OCI-LY7 (cell line): ENCODE measurements around the gene FBXL17. TPM values are rescaled to one million over a fixed set of nuclear protein-coding genes. Genes with fewer than 3 reads are reported as not detected.

ENCODE experiments used
- BruUV-seq: library from RNA; stranded (reverse); fragments of 400-500 nt; replicated peaks from 2 replicates; lab custom pipeline; 2021; lab: Mats Ljungman, UMichigan
- CTCF ChIA-PET: fragments of 300-600 bp; sonication (Branson Sonifier 250); formaldehyde crosslinking; loops from one replicate; lab custom pipeline; 2022; ENCODE audit warnings: antibody characterized with exemption; ENCODE audit not compliant: unreplicated experiment; lab: Charles Lee
- POLR2A ChIA-PET: fragments of 300-600 bp; sonication (Branson Sonifier 250); formaldehyde crosslinking; loops from one replicate; lab custom pipeline; 2022; ENCODE audit warnings: antibody characterized with exemption; lab: Charles Lee
- DNase-seq: peaks from one replicate; pipeline ENCODE4 v3.0.0-alpha.2; 2015; ENCODE audit warnings: low spot score
- H2AFZ ChIP-seq: fragments of 200-600 bp; sonication (generic), shearing (Covaris generic); 2 replicates; pipeline ENCODE4 v1.6.1; 2014; ENCODE audit warnings: mild to moderate bottlenecking, antibody characterized with exemption, low read length, moderate library complexity
- H3K27ac ChIP-seq: fragments of 200-600 bp; sonication (generic); 2 replicates; pipeline ENCODE4 v1.5.1; 2014; ENCODE audit warnings: mixed run types, low read depth, mild to moderate bottlenecking, moderate library complexity, low read length, inconsistent platforms; ENCODE audit not compliant: poor library complexity, severe bottlenecking
- H3K36me3 ChIP-seq: fragments of 200-600 bp; sonication (generic); 2 replicates; pipeline ENCODE4 v1.6.1; 2014; ENCODE audit warnings: mild to moderate bottlenecking, antibody characterized with exemption, low read length, moderate library complexity, mixed read lengths; ENCODE audit not compliant: insufficient read depth
- H3K4me1 ChIP-seq: fragments of 200-600 bp; sonication (generic); 2 replicates; pipeline ENCODE4 v1.5.1; 2014; ENCODE audit warnings: mild to moderate bottlenecking, low read length; ENCODE audit not compliant: insufficient read depth, poor library complexity, severe bottlenecking
- H3K4me2 ChIP-seq: fragments of 200-600 bp; sonication (generic); 2 replicates; pipeline ENCODE4 v1.6.1; 2014; ENCODE audit warnings: mild to moderate bottlenecking, low read length
- H3K4me3 ChIP-seq: fragments of 200-600 bp; sonication (generic); 2 replicates; pipeline ENCODE4 v1.5.1; 2014; ENCODE audit warnings: mild to moderate bottlenecking, low read depth, low read length; ENCODE audit not compliant: poor library complexity, severe bottlenecking
- H3K79me2 ChIP-seq: fragments of 200-600 bp; sonication (generic); 2 replicates; pipeline ENCODE4 v1.6.1; 2016; ENCODE audit warnings: low read depth, mild to moderate bottlenecking, low read length, moderate library complexity, mixed read lengths; ENCODE audit not compliant: insufficient read depth
- H3K9me2 ChIP-seq: fragments of 200-600 bp; sonication (generic); 2 replicates; pipeline ENCODE4 v1.6.1; 2016; ENCODE audit warnings: mild to moderate bottlenecking, low read length, mixed read lengths; ENCODE audit not compliant: insufficient read depth
- H3K9me3 ChIP-seq: fragments of 200-600 bp; sonication (generic); 2 replicates; pipeline ENCODE4 v1.6.1; 2014; ENCODE audit warnings: mild to moderate bottlenecking, mixed run types, low read length, mixed read lengths
- H4K20me1 ChIP-seq: fragments of 200-600 bp; sonication (generic); 2 replicates; pipeline ENCODE4 v1.6.1; 2014; ENCODE audit warnings: mild to moderate bottlenecking, antibody characterized with exemption, low read length, moderate library complexity, mixed read lengths; ENCODE audit not compliant: insufficient read depth
- CTCF ChIP-seq: fragments of 200-600 bp; sonication (generic); conservative IDR thresholded peaks from 2 replicates; pipeline ENCODE4 v1.5.1; 2014; ENCODE audit warnings: mild to moderate bottlenecking, antibody characterized with exemption, low read length, moderate library complexity, mixed read lengths
- EZH2phosphoT487 ChIP-seq: fragments of 200-600 bp; sonication (generic); IDR thresholded peaks from 2 replicates; pipeline ENCODE4 v1.6.1; 2018; ENCODE audit warnings: low read depth, borderline replicate concordance, mild to moderate bottlenecking, mixed run types, antibody characterized with exemption, low read length, moderate library complexity, mixed read lengths
- intact Hi-C: fragments of 100-400 bp; cut with micrococcal nuclease; formaldehyde crosslinking; loops from one replicate; pipeline ENCODE4 v1.10.0; 2022; ENCODE audit not compliant: unreplicated experiment
- total RNA-seq, 2 experiments: library from RNA; depleted of rRNA in 1 of 2; stranded (reverse); fragments of >200 nt in 1 of 2; shearing (Covaris generic) in 1 of 2; gene quantifications; 2 replicates each; pipeline ENCODE4 v1.2.3, GENCODE V29; 2014 to 2022

The FBXL17 gene
- total RNA-seq, 2 experiments from 2014 or later, result 10.2 to 21.6 TPM

DNA sequence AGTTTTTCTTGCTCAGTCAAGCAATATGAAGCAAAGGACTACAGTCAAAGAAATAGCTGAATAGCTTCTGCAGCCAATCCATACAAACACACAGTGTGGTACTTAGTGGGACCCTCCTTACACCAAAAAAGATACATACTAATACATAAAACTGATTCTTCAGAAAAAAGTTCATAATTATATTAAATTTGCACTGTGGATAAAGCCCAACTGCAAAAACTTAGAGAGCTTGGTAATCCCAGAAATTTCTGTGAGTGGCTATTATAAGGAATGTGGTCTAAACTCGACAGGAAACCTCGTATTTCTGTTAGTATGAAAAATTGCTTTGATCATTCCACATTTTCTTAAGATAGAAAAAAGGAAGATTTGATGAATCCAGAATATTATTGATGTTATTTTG is 245.4 kb downstream of the FBXL17 start:
- BruUV-seq, result no TSS peak
- H3K27ac ChIP-seq, result no peak overlapping the region
- H2AFZ ChIP-seq, result no peak overlapping the region
- no peaks in the 10 kb centered on the region for H3K4me1 ChIP-seq
- TF ChIP-seq CTCF (no peak), EZH2phosphoT487 (no peak)
- no peaks in the 10 kb centered on the region for H3K9me3 ChIP-seq
- H4K20me1 ChIP-seq, result no peaks in the 10 kb centered on the region
- no peak for DNase-seq
- POLR2A ChIA-PET, result interaction anchor here (0.6 kb wide), 1 partner anchor 38 kb away, joined by 3 read pairs; no protein-coding TSS in a partner anchor
- CTCF ChIA-PET, result no interaction called here
- no peaks in the 10 kb centered on the region for H3K9me2 ChIP-seq
- no peaks in the 10 kb centered on the region for H3K36me3 ChIP-seq
- H3K4me2 ChIP-seq, result no peak overlapping the region
- no peak overlapping the region for H3K4me3 ChIP-seq
- H3K79me2 ChIP-seq, result no peaks in the 10 kb centered on the region
- intact Hi-C loops, result no loop called here

GRCh38 chr5:108129129-108129528 is 252.8 kb downstream of the FBXL17 start:
- no peaks in the 10 kb centered on the region for H4K20me1 ChIP-seq
- no peak for TF ChIP-seq CTCF
- TF ChIP-seq EZH2phosphoT487, result no peak
- H3K9me3 ChIP-seq, result no peaks in the 10 kb centered on the region
- no TSS peak for BruUV-seq
- no peak for DNase-seq
- H3K9me2 ChIP-seq, result no peaks in the 10 kb centered on the region
- POLR2A ChIA-PET, result interaction anchor here (1.1 kb wide), 1 partner anchor 18 kb away, joined by 3 read pairs; no protein-coding TSS in a partner anchor
- H3K4me1 ChIP-seq, result no peaks in the 10 kb centered on the region
- no peak overlapping the region for H2AFZ ChIP-seq
- CTCF ChIA-PET, result no interaction called here
- intact Hi-C loops, result no loop called here
- no peaks in the 10 kb centered on the region for H3K36me3 ChIP-seq
- H3K79me2 ChIP-seq, result no peaks in the 10 kb centered on the region
- no peak overlapping the region for H3K4me3 ChIP-seq
- H3K27ac ChIP-seq, result no peak overlapping the region
- H3K4me2 ChIP-seq, result no peak overlapping the region

DNA sequence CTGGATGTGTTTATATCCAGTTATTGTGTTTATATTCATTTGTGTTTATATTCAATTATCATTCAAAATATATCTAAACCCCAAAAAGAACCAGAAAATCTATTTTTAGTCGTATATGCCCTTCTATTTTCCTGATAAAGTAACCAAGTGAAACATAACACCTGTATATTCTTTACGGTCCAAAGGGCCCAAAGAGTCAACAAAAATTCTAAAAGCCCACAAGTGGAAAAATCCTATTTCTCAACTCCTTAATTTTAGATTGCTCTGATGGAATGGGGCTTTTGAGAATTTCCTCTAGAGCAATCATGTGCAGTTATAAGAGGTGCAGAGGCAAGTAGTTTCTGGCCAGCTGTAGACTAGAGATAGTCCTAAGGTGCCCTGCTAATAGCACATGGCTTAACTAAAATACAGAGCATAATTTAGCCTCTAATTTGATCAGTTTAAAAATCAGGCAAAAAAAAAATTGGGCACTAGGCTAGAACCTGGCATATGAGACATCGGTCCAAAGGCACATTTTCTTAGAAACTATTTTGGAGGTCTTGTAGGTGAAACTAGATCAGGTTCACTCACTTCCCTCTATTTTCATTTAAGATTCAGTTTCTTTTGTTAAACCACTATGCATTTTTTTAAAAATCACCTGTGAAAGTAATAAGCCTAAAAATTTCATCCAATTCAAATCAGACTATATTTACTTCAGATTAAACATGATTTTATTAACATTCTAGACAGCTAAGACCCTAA is 256.0 kb downstream of the FBXL17 start:
- ChIA-PET POLR2A (no interaction called here), CTCF (no interaction called here)
- Histone ChIP-seq H3K9me2 (no peaks in the 10 kb centered on the region), H2AFZ (no peak overlapping the region), H3K4me1 (no peaks in the 10 kb centered on the region), H4K20me1 (no peaks in the 10 kb centered on the region), H3K9me3 (no peaks in the 10 kb centered on the region), H3K79me2 (no peaks in the 10 kb centered on the region), H3K4me2 (no peak overlapping the region), H3K4me3 (no peak overlapping the region), H3K27ac (no peak overlapping the region), H3K36me3 (no peaks in the 10 kb centered on the region)
- intact Hi-C loops, result no loop called here
- no peak for DNase-seq
- no TSS peak for BruUV-seq
- TF ChIP-seq EZH2phosphoT487, result no peak
- TF ChIP-seq CTCF, result no peak
